GM18499 (cell line): Measurements from ENCODE around the gene CCN2.
"Not testable (repeated sequence)": the region's sequence is repeated elsewhere in the genome, so short reads cannot be mapped to it uniquely, and the experiment has no call there.

Experiments used
- ATAC-seq: cut with Tn5 transposase; IDR thresholded peaks from one replicate; pipeline ENCODE4 v1.9.1; 2021; ENCODE audit warnings: moderate number of reproducible peaks; ENCODE audit not compliant: insufficient read depth, unreplicated experiment

CCN2 gene

DNA sequence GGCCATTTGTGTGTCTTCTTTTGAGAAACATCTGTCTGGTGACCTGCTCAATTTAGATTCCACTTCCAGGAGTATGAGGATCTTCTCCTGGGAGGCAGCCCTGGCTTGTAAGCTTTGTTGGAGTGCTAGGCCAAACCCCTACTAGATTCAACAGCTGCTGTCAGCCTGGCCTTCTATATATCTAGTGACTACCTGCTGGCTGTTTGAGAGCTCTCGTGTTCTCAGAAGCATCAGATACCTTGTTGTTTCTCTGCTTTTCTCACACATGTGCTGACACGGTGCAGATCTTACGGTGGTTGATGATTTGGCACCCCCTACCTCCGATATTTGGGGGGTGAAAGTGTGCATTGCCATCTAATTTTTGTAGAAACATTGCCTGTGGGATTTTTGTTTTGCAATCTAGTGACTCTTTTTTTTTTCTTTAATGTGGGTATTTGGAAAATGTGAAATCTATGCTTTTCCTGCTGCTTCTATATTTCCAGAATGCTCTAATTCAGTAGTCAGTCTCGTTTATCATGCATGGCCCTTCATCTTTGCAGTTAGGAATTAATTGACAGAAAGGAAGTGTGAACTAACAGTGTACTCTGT lies 4.7 kb downstream of the CCN2 start:
- ATAC-seq, result no peak

GRCh38 chr6:131945971-131946370 lies 5.2 kb downstream of the CCN2 start:
- no peak for ATAC-seq

DNA sequence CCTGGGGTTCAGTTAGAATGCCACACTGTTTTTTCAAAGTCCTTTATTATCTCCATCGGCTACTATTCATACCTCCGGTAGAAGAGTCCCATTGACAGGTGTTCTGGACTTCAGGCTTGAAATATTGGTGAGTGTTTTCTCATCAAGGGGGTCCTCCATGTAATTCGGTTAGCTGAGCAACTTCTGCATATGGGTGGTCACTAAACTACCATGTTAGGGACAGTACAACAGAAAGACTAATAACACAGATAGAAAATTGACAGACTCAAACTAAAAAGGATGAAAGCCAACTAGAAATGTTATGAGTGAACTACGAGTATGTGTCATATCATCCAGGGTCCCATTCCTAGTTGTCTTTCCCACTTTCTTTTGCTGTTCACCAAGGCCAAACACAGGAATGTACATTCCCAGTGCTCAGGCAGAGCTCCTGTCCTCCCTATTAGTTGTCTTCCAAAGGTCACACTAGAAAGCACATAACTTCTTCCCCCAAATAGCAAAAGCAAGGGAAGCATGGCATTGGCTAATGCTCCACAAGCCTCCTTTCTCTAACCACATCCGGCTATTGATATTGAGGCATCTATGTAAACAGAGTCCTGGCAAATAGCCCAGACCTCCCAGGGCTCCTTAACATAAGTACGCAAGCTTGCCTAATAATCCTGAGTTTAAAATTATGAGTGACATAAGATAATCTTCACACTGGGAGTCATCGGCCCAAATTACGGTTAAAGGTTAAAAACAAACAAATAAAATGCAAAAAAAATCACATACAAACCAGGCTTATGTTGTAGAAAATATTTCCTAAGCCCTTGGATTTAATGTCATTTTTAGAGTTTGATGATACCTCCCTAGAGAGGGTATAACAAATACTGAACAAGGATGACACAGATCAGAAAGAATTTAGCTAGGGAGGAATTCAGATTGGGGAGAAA lies 13.2 kb downstream of the CCN2 start:
- no peak for ATAC-seq

DNA sequence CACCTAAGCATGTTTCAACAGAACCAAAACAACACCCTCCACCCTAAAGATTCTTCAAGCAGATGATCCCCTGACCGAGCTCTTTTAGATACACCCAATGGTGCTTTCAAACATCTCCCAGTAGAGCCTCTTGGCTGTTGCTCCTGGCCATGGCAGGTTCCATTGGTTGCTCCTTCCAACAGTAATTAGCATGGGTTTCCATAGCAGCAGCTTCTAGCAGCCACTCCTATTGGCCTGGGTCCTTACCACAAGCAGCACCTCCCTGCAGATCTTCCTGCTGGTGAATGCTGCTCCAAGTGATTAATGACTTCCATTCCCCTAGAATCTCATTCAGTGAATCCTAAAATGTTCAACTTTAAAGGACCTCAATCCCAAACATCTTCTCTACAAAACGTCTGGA lies 13.9 kb downstream of the CCN2 start:
- no peak for ATAC-seq

- ATAC-seq, result no peak
These were observed 15.0 kb downstream of the CCN2 start for GRCh38 chr6:131936156-131936555.

DNA sequence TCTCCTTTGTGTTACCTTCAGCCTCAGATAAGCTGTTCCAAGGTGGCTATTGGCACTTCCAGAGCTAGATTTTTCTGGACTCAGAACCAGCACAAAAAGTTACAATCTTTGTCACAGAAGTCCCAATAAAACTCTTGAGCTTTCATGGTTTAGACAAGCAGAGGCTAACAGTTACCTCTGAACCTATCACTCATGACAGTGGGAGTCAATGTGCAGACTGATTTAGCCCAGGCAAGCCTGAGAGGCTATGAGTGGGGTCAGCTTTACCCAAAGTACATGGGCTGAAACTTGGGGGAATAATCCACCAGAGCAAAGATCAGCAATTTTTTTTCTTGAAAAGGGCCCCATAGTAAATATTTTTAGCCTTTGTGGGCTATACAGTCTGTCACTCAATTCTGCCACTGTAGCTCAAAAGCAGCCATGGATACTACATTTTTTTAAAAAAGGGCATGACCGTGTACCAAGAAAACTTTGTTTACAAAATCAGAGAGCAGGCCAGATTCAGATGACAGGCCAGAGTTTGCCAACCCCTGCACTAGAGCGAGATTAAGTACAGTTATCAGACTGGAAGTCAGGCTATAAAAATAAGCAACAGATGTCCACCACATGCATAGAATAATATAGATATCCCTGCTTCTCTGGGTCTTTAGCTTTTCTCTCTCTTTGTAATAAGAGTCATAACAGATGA lies 20.0 kb downstream of the CCN2 start:
- no peak for ATAC-seq

- no peak for ATAC-seq
These were observed 21.2 kb downstream of the CCN2 start for GRCh38 chr6:131929976-131930375.

DNA sequence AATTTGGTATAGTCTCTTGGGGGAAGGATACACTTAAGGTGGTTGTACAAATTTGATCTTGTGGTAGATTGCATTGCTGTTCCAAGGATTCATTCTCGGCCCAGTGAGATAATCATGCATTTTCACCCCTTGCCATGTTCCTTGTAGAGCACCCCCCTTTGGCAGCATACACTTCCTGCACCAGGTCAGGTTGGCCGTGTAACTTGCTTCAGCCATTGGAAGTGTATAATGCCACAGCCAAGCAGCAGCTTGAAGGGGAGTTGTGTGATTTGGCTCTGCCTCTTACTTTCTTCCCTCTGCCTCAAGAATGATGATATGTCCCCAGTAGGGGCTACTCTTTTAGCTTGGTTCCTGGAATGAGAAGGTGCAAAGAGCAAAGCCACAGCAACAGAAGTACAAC lies 21.9 kb downstream of the CCN2 start:
- no peak for ATAC-seq

DNA sequence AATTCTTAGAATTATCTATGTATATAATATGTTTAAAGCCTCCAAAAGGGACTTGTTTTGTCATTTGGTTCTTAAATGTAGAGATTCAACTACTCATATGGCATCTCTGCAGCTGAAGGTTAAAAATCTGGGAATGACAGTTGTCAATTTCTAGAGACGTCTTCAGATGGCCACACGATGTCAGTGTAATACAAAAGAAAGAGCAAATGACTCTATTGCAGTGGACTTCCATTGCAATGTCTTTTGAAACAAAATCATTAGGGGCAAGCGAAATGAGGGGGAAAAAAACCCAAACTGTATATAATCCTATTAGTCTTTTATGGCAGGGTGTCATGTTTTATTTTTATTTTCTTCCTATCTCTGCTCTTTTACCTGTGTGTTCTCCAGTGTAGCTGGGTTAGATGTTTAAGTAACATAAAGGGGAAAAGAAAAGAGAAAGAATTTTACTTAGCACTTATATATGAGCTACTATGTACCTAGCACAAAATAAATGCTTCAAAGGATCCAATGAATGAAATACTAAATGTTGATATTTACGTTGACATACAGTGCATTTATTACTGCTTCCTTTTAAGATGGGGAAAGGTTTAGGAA lies 26.2 kb downstream of the CCN2 start:
- no peak for ATAC-seq

DNA sequence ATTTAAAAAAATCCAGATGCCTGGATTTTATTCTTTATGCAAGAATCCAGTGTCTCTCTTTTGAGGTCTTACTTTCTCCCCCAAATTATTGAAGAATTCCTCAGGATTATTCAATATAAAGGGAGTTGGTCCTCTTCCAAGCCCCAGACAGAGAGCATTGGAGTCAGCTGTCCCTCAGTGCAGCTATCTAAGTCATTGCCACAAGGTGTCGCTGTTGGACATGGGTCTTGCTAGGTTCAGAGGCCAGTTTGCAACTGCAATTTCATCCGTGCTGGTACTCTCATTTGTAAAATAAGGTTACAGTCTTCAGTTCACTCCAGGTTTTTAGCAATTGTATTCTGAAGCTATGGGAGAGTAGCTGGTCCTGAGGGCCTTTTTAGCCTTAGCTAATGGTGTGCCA lies 27.8 kb downstream of the CCN2 start:
- no peak for ATAC-seq

GRCh38 chr6:131920656-131921055 lies 30.5 kb downstream of the CCN2 start:
- ATAC-seq, result no peak

DNA sequence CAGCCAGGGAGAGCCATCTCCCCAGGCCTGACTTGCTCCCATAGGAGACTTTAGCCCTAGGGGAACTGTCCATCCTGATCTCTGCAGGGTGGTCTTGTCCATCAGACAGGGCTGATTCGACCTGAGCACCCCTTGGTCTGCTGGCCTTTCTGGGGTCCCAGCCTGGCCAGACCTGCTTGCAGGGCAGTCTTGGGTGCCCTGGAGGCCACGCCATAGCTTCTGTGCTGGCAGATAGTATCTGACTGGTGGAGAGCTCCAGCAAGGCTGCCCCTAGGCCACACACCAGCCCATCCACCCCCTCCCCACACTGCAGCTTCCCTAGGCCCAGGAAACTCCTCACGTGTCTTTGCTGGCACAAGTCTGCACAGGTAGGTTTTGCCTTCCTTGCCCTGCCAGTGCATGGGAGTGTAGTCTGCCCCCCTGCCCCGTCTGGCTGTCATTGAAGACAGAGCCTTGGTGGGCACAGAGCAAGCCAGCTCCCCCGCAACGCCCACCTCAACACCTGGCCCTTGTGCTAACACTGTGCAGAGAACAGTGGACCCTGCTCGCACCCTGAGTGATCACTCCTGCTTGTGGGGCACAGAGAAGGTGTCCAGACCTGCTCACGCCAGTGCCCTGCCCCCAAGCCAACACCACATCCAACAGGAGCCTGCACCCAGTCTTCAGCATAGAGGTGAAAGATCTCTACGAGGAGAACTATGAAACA lies 32.4 kb downstream of the CCN2 start:
- ATAC-seq, result no peak

GRCh38 chr6:131917763-131918649 lies 33.2 kb downstream of the CCN2 start:
- no peak for ATAC-seq

DNA sequence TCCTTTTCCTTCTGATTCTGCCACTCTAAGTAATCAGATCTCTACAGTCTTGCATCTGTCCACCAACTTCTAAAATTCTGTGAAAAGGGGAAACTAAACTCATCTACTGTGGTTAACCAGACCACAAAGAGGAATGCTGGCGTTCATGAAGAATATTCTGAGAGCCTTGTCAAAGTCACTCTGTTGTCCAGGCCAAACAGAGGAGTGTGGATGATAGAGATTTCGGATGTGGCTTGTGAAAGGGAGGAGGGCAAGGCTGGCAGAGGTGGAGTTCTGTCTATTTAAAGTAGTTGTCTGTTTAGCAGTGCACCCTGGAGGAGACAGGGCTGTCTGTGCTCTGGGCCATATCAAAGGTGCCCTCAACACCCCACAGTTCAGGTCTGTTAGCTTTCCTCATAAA lies 33.9 kb downstream of the CCN2 start:
- ATAC-seq, result no peak

DNA sequence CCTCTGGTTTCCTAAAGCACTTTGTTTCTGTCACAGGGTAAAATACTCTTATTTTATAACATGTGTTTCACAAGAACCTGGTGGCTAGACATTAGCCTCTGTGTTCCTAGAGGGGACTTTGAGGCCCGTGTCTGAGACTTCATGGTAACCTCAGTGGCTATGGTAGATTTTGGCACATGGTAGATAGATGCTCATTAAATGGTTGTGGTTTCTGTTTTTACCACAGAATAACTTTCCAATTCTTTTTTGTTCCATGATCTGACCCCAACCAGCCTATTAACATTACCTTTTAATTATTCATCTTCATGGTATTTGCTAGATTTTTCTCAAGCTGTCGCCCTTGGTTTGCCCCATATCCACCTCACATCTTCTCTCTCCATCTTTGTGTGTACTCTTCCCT lies 34.3 kb downstream of the CCN2 start:
- ATAC-seq, result no peak

DNA sequence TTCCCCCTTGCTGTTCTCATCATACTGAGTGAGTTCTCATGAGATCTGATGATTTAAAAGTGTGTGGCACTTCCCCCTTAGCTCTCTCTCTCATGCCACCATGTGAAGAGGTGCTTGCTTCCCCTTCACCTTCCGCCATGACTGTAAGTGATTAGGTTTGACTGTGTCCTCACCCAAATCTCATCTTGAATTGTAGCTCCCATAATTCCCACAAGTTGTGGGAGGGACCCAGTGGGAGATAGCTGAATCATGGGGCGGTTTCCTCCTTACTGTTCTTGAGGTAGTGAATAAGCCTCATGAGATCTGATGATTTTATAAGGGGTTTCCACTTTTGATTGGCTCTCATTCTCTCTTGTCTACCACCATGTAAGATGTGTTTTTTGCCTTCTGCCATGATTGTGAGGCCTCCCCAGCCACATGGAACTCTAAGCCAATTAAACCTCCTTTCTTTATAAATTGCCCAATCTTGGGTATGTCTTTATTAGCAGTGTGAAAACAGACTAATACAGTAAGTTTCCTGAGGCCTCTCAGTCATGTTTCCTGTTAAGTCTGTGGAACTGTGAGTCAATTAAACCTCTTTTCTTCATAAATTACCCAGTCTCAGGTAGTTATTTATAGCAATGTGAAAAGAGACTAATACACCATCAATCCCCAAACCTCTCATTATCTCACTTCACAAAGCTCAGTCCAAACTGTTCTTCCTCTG lies 34.9 kb downstream of the CCN2 start:
- not testable (repeated sequence) for ATAC-seq

GRCh38 chr6:131914967-131915751 lies 36.0 kb downstream of the CCN2 start:
- ATAC-seq, result peak; percentile 79

- ATAC-seq, result no peak
These were observed 36.9 kb downstream of the CCN2 start for GRCh38 chr6:131914234-131914633.
